ENCODE data around the gene OR2G6. TPM values are rescaled to one million over a fixed set of nuclear protein-coding genes. Genes with fewer than 3 reads are reported as not detected.
"Not testable (repeated sequence)": the region's sequence is repeated elsewhere in the genome, so short reads cannot be mapped to it uniquely, and the experiment has no call there.

Gene OR2G6
- polyA plus RNA-seq (ENCODE audit: insufficient read length in 10 of 10), result not detected
- long read RNA-seq, donor 1, result 0 reads
- long read RNA-seq, donor 2, result 0 reads
- long read RNA-seq, donor 3, partial matches to known transcripts, result 0 of 1 reads
- long read RNA-seq, donor 3, other reads (novel, unspliced or antisense), result 0 of 1 reads
- long read RNA-seq, donor 4, result 0 reads
- long read RNA-seq, donor 5, result 0 reads
- long read RNA-seq, donor 6, result 0 reads
- long read RNA-seq, donor 7, result 0 reads
- long read RNA-seq, donor 8, result 0 reads
- long read RNA-seq, donor 9, result 0 reads

DNA sequence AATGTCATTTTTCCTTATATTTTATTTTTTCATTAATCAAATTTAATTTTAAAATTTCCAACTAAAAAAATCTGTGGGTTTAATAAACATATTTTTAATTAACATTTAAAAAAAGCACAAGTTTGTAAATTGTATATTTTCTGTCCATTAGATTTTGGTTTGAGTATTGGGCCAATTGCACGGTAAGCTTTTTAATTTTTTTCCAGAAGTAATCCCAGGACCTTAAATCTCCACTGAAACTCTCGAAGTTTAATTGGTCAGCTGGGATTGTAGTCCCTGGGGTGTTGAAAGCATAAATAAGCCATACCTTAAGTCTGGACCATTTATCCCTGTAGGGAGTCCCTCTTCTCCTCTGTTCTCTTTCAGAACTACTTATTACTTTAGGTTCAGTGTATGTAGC is at the start of gene OR2G6:
TSS of gene OR2G6 (plus strand) at position 301 of the 400 bp plus-strand sequence. CDS start 13,574 bp downstream, outside the sequence.
- DNase-seq, result not testable (repeated sequence)

- DNase-seq, result not testable (repeated sequence)
Observed at GRCh38 chr1:248459117-248459516, 48.8 kb upstream of the OR2G6 start.

- no peak for DNase-seq
Observed at GRCh38 chr1:248471154-248471553, 36.7 kb upstream of the OR2G6 start.

- DNase-seq, result not testable (repeated sequence)
Observed at GRCh38 chr1:248472111-248472510, 35.8 kb upstream of the OR2G6 start.

DNA sequence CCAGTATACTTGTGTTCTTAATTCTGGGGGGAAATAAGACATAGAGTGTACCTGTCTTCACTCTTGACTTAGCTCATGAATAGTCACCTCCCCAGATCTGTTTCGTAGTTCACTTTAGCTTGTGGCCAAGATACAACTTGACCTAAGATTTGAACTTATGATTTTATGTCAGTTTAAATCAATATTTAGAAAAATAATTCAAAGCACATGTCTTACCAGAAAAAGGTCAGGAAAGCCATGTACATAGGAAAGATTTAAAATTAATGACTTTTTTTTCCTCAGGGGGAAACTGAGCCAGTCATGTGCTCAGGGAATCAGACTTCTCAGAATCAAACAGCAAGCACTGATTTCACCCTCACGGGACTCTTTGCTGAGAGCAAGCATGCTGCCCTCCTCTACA is 34.8 kb upstream of the OR2G6 start, which contains the start of gene OR2T3:
TSS of gene OR2T3 (plus strand) at position 301 of the 400 bp plus-strand sequence. CDS start at position 301, 0 bp downstream.
- not testable (repeated sequence) for DNase-seq

GRCh38 chr1:248475660-248476059 is 32.2 kb upstream of the OR2G6 start:
- not testable (repeated sequence) for DNase-seq

DNA sequence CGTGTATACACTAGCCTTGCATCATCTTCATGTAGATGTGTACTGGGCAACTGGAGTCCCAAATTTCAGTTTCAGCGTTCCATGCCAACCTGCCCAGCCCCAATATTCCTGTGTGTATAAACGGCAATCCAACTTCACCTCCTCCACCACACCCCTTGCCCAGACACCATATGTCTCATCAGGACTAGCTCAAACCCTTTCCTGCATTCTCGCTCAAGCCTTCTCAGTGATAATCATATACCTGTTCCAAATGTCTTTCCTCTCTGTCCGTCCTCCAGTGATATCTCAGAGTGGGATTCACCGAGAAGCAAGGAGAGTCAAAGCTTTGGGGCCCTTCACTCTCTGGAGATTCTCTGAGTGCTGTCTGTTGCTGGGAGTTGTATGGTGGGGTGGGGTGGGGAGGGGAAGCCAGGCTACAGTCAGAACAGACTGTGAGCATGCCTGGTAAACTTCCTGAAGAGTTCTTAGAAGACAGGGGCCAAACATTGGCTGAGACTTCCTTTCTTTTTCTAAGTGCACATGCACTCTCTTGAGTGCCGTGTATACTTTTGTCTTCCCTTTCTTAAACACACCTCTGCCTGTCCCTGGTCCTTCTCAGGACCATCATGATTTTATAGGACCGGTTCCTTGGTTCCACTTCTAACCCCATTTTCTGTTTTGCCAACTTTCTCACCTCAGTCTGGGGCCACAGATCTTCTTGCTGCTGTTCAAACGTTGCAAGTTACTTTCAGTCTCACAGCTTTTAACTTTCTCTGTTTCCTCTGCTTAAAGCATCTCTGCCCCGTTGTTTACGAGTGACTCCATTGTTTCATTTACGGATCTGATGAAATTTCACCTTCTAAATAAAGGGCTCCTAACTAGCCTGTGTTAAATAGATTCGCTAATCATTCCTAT is 25.9 kb upstream of the OR2G6 start:
- DNase-seq, result not testable (repeated sequence)

- not testable (repeated sequence) for DNase-seq
Observed at GRCh38 chr1:248488289-248488688, 19.6 kb upstream of the OR2G6 start, which contains the start of gene OR2T5. TSS of gene OR2T5 (plus strand) at chr1:248488589. CDS start at chr1:248488589, 0 bp downstream.

DNA sequence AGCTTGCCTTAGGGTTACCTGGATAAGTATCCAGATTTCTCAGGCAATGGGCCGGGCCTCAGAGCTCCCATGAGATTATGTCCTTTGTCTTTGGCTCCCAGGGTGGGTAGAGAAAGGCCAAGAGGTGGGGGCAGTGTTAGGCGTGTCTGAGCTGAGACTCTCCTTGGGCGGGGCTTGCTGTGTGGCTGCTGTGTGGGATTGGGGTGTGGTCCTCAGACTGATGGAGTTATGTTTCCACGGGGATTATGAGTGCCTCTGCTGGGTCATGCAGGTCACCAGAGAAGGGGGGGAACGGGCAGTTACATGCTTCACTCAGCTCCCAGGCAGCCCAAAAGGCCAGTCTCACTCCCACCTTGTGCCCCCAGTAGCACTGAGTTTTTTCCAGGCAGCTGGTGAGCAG is 11.2 kb upstream of the OR2G6 start:
- DNase-seq, result not testable (repeated sequence)

DNA sequence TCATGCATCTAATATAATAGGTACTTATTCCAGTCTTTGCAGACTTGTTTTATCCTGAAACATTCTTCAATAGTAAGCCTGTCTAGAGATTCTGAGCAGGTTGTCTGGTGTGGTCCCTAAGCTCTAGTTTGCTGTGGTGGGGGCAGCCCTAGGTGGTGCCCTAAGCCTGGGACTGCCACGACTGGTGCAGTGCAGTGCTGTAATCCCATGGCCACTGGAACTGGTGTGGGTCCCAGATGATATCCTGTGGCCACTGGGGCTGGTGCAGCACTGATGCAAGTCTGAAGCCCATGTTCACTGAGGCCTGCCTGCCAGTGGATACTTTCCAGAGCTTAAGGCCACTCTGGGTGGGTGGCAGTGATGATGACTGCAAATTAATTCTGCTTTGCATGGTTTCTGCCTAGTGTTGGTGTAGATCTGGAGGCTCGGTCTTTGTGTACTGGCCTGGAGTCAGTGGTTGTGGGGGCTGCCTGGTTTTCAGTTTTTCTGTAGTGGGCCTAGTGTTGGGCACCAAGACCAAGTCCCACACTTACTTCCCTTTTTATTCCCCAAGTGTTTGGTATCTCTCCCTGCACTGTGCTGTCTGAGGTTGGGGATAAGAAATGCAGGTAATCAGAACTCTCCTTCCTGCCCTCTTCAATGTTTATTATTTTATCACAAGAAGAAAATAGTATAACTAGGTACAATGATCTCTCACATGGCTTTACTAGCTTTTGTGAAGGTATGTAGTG is 7.4 kb upstream of the OR2G6 start:
- DNase-seq, result not testable (repeated sequence)

GRCh38 chr1:248510217-248510616 is 2.3 kb downstream of the OR2G6 start:
- not testable (repeated sequence) for DNase-seq

DNA sequence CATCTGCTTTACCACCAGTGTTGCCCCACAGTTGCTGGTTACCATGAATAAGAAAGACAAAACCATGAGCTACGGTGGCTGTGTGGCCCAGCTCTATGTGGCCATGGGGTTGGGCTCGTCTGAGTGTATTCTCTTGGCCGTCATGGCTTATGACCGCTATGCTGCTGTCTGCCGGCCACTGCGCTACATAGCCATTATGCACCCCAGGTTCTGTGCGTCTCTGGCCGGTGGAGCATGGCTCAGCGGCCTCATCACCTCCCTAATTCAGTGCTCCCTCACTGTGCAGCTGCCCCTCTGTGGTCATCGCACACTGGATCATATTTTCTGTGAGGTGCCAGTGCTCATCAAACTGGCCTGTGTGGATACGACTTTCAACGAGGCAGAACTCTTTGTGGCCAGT is 14.0 kb downstream of the OR2G6 start:
- DNase-seq, result no peak

GRCh38 chr1:248537449-248537848 is 29.6 kb downstream of the OR2G6 start:
- DNase-seq, result not testable (repeated sequence)

DNA sequence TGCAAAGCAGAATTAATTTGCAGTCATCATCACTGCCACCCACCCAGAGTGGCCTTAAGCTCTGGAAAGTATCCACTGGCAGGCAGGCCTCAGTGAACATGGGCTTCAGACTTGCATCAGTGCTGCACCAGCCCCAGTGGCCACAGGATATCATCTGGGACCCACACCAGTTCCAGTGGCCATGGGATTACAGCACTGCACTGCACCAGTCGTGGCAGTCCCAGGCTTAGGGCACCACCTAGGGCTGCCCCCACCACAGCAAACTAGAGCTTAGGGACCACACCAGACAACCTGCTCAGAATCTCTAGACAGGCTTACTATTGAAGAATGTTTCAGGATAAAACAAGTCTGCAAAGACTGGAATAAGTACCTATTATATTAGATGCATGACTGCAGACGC is 39.5 kb downstream of the OR2G6 start:
- not testable (repeated sequence) for DNase-seq

- not testable (repeated sequence) for DNase-seq
Observed at GRCh38 chr1:248551027-248551426, 43.2 kb downstream of the OR2G6 start.

DNA sequence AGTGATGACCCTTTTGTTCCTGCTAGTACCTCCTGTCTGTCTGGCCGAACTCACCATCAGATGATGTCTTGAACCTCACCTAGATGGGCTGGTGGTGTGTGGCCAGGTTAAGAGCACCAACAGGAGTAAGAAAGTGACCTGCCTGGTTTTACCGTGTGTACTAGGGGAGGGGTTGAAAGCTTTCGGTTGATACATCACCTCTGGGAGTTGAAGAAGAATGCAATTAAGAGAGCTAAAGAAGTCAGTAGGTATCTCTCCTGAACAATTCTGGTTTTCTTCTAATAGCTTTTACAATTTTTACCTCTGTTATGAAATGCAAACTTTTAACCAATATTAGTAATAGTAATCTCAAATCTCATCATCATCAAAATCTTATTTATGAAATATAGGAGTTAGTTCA is 54.8 kb downstream of the OR2G6 start, which contains the start of gene OR2T29:
TSS of gene OR2T29 (minus strand) at position 101 of the 400 bp plus-strand sequence. CDS start 3,281 bp downstream, outside the sequence.
- not testable (repeated sequence) for DNase-seq

DNA sequence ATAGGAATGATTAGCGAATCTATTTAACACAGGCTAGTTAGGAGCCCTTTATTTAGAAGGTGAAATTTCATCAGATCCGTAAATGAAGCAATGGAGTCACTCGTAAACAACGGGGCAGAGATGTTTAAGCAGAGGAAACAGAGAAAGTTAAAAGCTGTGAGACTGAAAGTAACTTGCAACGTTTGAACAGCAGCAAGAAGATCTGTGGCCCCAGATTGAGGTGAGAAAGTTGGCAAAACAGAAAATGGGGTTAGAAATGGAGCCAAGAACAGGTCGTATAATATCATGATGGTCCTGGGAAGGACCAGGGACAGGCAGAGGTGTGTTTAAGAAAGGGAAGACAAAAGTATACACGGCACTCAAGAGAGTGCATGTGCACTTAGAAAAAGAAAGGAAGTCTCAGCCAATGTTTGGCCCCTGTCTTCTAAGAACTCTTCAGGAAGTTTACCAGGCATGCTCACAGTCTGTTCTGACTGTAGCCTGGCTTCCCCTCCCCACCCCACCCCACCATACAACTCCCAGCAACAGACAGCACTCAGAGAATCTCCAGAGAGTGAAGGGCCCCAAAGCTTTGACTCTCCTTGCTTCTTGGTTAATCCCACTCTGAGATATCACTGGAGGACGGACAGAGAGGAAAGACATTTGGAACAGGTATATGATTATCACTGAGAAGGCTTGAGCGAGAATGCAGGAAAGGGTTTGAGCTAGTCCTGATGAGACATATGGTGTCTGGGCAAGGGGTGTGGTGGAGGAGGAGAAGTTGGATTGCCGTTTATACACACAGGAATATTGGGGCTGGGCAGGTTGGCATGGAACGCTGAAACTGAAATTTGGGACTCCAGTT is 57.9 kb downstream of the OR2G6 start:
- DNase-seq, result not testable (repeated sequence)

GRCh38 chr1:248569049-248569448 is 61.2 kb downstream of the OR2G6 start:
- DNase-seq, result not testable (repeated sequence)

DNA sequence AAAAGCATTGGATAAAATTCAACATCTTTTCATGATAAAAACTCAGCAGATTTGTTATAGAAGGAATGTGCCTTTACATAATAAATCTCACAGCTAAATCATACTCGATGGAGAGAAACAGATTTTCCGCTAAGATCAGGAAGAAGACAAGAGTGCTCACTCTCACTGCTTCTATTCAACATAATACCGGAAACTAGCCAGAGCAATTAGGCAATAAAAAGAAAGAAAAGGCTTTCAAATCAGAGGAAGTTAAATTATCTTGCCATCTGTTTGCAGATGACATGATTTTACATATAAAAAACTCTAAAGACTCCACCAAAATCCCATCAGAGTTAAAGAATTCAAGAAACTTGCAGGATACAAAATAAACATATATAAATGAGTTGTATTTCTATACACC is 62.9 kb downstream of the OR2G6 start:
- not testable (repeated sequence) for DNase-seq

DNA sequence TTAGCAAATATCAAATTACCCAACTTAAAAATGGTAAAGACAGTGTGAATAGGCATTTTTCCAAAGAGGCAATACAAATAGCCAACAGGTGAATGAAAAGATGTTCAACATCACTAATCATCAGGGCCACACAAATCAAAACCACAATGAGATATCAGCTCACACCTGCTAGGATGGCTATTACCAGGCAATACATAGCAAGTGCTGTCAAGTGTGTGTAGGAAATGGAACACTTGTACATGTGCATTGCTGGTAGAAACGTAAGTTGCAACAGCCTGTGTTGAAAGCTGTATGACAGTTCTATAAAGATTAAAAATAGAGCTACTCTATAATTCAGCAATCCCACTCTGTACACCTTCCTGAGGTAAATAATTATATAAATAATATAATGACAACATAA is 64.2 kb downstream of the OR2G6 start:
- DNase-seq, result not testable (repeated sequence)

DNA sequence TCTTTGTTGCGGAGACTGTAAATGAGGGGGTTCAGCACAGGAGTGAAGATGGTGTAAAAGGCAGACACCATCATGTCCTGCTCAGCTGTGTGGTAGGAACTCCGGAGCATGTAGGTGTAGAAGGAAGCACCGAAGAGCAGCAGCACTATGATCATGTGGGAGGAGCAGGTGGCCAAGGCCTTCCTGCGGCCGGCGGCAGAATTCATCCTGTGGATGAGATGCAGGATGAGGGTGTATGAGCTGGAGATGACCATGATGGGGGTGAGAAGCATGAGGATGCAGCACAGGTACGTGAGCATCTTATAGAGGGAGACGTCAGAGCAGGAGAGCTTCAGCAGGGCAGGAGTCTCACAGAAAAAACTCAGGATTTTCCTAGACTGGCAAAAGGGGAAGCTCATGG is 66.0 kb downstream of the OR2G6 start:
- DNase-seq, result not testable (repeated sequence)

Data from muscle of back (tissue), 13 donors.